GM21576 (cell line): ENCODE results near the gene IL4.
"Not testable (repeated sequence)": the region's sequence is repeated elsewhere in the genome, so short reads cannot be mapped to it uniquely, and the experiment has no call there.

ENCODE experiments used
- ATAC-seq: cut with Tn5 transposase; IDR thresholded peaks from one replicate; pipeline ENCODE4 v1.9.1; 2021; ENCODE audit warnings: mild to moderate bottlenecking, moderate library complexity; ENCODE audit not compliant: unreplicated experiment

IL4 gene

DNA sequence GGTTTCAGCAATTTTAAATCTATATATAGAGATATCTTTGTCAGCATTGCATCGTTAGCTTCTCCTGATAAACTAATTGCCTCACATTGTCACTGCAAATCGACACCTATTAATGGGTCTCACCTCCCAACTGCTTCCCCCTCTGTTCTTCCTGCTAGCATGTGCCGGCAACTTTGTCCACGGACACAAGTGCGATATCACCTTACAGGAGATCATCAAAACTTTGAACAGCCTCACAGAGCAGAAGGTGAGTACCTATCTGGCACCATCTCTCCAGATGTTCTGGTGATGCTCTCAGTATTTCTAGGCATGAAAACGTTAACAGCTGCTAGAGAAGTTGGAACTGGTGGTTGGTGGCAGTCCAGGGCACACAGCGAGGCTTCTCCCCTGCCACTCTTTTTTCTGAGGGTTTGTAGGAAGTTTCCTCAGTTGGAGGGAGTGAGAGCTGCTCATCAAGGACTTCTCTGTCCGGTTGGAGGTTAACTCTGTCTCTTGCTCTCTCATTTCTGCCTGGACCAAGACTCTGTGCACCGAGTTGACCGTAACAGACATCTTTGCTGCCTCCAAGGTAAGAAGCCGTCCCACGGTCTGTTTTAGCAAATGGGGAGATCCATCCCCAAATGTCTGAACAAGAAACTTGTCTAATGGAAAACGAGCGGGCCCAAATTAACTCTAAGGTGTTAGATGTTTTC, at the start of gene IL4:
Gene IL4, plus strand, starts transcription at position 51 of the 692 bp plus-strand sequence. Its CDS starts 62 bp downstream, at position 113.
- ATAC-seq: no peak

DNA sequence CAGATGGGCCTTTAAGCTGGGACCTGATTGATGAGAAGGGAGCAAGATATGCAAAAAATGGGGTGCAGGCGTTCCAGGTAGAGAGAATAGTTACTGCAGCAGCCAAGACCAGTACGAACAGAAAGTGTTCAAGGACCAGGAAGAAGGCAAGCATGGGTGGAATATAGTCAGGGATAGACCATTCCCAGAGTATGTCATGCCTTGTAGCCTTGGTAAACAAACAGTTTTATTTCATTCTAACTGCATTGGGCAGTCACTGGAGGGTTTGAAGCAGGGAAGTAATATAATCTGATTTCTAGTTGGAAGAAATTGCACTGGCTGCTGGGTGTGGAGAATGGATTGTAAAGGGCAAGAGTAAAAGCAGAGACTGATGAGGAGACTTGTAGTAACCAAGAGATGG, 46.3 kb upstream of the IL4 start:
- no peak for ATAC-seq

DNA sequence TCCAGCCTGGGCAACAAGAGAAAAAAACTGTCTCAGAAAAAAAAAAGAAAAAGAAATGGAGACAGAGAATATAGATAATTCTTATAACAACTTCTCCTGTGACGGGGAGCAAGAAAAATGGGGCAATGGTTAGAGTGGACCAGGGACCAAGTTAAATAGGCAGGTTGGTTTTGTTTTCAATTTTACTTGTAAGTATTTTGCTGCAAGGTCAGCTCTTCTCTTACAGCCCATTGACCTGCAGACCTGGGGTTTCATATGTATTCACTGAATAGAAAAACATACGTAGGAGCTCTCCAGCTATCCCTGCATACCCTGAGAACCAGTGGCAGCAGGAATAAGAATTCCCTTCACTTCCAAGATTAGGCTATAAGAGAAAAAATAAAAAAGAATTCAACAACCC, 45.0 kb upstream of the IL4 start:
- ATAC-seq: no peak

DNA sequence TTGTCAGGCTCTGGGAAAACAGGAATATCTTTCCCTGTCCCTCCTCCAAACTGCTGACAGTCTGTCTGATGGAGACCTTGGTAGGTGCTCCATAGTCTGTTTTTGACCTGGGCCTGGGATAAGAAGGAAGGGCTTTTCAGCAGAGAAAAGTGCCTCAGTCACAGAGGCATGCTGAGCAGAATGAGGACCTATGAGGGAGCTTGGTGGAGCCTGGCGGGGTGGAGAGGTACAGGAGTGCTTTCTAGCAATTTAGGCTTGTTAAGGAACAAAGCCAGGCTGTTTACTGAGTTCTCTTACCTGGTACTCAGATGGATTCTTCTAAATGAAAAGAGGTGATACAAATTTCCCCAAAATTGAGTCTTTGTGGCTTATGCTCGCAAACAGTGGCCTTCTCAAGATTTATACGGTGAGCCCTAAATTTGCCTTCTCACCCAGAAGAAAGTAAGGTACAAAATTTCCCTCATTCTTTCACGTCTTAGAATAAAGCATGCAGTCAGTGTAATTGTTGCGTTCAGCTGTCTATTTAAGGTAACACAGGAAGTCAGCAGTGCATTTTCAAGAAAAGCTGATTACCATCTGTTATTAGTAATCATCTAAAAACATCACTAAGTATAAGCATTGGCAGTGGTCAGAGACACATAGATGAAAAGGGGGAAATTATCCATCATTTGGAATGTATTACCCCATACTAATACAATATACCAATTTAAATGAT, 44.4 kb upstream of the IL4 start:
- peak; percentile 83 for ATAC-seq

DNA sequence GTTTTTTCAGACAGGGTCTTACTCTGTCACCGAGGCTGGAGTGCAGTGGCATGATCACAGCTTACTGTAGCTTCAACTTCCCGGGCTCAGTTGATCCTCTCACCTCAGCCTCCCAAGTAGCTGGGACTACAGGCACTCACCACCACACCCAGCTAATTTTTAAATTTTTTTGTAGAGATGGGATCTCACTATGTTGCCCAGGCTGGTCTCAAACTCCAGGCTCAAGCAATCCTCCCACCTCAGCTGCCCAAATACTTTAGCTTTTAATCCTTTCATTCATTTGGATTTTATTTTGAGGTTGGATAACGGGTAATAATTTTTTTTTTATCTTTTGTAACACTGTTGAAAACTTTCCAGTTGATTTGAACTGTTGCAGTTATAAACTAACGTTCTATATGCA, 40.2 kb upstream of the IL4 start:
- not testable (repeated sequence) for ATAC-seq

DNA sequence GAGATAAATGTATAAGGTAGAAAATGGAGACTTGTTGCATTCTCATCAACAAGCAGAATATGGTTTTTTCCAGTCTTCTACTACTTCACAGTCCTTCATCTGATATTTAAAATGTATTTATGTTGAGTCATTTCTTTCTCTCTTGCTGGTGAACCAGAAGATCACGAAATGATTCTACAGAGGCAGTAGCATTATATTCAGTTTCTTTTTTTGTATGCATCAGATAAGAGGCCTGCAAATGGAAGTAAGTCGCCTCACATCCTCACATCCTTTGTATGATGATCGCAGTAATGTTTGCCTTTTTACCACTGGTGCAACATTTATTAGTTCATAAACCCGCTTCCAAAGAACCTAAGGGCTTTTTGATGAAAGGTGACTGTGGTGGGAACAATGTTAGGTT, 37.9 kb upstream of the IL4 start:
- ATAC-seq: peak; percentile 33

DNA sequence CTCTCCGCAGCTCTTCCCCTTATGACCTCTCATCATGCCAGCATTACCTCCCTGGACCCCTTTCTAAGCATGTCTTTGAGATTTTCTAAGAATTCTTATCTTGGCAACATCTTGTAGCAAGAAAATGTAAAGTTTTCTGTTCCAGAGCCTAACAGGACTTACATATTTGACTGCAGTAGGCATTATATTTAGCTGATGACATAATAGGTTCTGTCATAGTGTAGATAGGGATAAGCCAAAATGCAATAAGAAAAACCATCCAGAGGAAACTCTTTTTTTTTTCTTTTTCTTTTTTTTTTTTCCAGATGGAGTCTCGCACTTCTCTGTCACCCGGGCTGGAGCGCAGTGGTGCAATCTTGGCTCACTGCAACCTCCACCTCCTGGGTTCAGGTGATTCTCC, 36.5 kb upstream of the IL4 start:
- no peak for ATAC-seq

DNA sequence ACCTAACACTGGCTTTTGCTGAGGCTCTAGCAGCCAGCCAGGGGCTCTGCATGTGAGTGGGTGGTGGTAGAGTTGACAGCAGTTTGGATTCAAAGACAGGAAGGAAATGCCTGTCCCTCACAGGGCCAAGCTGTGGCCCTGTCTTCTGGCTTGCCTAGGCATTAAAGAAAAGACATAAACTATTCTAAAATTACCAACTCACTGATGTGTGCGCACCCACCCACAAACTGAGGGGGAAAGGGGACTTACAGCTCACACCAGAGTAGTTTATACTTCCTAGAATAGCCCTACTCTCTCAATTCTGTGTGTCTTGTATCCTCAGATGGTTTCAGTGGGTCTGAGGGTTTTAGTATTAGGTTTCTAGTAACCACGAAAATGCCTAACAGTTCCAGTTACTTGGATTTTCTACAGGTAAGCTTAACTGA, 34.1 kb upstream of the IL4 start:
- peak; percentile 71 for ATAC-seq

DNA sequence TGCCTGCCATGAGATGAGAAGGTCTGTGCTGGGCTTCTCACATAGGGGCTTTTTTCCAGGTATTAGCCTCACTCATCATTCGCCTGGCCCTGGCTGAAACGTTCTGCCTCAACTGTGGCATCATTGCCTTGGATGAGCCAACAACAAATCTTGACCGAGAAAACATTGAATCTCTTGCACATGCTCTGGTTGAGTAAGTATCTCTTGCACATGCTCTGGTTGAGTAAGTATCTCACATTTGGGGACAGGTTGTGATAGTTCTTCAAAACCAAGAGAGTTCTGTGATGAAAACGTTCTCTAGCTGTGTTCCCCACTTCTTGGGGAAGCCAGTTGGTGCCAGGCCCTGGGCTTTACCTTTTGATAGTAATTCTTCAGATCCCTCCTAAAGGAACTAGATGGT, 33.2 kb upstream of the IL4 start:
- ATAC-seq: no peak

DNA sequence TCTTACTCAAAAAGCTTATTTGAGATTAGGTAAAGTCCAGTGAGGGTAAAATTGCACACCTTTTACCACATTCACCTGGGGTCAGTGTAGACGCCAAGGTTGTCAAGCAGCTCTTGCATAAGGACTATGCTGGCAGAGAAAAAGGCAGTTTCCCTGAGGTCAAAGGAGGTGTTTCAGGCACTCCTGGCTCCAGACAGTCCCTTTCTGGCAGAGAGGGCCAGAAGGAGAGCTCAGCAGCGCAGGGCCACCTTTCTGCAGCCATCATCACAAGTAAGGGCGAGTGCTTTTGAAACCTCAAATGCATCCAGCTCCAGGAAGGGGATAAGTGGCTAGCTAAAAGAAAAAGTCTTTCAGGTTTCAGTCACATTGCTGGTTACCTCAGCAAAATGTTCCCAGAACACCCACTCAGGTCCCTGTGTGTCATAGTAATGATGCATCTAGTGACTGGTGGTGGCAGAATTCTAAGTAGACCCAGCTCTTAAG, 32.5 kb upstream of the IL4 start:
- ATAC-seq: no peak

DNA sequence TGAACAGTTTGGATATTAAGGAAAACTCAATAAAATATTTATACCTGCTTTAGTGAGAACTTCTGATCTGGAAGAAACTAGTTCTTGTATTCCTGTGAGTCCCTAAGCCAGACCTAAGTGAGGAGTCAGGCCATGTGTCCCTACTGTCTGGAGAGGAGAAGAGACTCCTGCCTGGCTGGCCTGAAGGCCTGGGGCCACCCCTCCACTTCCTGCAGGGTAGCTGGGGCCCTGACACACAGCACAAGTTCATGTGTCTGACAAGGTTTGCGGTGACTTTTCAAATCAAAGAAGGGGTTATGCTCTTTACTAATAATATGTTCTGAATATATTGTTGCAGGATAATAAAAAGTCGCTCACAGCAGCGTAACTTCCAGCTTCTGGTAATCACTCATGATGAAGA, 31.9 kb upstream of the IL4 start:
- no peak for ATAC-seq

DNA sequence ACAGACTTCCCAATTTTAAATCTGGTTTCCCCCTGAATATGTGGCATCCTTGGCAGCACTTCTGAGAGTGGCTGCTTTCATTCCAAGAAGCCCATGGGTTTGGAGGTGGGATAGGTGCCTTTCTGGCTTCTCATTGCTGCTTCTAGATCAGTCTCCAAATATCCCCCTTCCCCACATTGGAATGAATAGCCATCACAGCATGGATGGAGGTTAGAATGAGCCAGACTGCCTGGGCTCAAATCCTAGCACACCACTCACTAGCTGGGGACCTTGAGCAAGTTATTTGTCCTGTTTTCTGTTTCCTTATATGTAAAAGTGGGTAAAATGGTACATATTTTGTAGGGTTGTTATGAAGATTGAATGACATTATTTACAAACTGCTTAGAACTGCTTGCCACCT, 29.6 kb upstream of the IL4 start:
- ATAC-seq: no peak

DNA sequence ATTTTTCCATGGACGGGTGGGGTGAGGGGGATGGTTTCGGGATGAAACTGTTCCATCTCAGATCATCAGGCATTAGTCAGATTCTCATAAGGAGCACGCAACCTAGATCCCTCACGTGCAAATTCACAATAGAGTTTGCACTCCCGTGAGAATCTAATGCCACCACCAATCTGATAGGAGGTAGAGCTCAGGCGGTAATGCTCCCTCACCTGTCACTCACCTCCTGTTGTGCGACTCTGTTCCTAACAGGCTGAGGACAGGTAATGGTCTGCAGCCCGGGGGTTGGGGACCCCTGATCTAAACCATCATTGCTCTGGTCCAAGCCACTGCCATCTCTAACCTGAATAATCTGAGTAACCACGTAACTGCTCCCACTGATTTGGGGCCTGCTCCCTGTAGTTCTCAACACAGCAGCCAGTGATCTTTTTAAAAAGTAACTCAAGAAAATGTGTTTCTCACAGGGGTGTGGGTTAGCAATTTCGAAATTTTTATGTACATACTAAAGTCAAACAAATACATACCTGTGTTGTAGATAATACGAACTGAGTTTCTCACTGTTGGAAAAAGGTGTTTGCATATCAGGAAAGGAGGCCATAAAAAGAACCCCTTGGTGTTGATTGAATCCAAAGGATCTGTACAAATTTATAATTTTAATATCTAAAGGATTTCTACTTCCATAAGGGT, 27.1 kb upstream of the IL4 start:
- no peak for ATAC-seq

DNA sequence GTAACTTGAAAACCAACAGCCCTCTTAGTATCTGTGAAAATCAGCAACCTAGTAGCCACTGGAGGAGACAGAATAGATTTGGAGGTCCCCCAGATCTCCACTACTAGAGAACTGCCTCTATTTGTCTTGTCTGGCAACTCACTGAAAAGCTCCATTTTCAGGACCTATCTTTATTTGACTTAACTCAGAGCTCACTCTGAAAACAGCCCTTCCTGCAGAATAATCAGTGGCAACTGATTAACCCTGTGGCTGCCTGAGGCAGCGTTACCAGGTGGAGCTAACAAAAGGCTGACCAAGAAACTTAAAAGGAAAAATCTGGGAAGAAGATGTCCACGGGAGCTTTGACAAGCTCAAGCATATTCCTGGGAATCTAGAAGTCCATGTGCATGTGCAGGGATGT, 26.3 kb upstream of the IL4 start:
- no peak for ATAC-seq

DNA sequence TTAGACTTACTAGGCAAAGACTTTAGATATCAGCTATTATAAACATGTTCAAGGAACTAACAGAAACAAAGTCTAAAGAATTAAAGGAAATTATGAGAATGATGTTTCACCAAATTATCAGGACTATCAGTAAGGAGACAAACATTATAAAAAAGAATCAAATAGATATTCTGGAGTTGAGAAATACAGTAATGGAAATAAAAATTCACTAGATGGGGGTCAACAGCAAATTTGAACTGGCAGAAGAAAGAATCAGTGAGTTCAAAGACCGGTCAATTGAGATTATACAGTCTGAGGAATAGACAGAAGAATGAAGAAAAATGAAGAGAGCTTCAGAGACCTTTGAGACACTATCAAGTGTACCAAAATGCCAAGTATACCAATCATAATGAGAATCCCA, 25.4 kb upstream of the IL4 start:
- no peak for ATAC-seq

DNA sequence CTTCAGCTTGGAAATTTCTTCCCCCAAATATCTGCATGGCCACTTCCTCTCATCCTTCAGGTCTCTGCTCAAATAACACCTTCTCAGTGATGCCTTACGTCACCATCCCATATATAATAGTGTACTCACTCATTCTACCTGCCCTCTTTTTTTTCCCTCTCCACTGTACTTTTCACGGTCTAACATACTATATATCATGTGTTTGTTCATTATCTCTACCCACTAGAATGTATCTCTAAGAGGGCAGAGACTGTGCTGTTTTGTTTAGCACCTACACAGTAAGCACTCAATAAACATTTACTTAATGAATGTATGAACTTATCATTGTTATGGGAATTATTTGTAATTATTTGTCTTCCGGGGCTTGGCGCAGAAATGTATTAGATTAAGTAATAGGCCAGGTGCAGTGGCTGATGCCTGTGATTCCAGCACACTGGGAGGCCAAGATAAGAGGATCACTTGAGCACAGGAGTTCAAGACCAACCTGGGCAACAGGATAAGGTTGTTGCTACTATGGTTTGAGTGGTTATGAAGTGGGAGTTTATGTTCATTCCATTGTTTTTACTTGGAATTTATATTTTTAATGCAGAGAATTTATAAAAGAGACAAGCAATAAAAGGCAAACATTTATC, 21.8 kb upstream of the IL4 start:
- ATAC-seq: no peak

DNA sequence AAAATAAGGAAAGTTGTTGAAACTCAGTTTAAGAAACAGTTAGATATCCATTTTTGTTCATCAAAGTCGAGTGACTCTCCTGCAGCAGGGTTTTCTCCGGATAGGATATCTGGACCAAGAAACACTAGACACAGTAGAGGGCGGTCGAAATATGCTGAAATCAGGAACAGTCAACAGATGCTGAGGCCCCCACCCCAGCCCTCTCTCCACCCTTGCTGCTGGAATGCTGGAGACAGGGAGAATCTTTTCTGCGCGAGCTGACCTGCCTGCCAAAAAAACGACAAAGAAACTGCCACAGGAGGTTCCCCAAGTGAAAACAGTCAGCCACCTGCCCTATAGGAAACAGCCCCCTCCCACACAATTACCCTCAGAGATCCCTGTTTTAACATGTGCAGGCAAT, 20.1 kb upstream of the IL4 start:
- no peak for ATAC-seq

DNA sequence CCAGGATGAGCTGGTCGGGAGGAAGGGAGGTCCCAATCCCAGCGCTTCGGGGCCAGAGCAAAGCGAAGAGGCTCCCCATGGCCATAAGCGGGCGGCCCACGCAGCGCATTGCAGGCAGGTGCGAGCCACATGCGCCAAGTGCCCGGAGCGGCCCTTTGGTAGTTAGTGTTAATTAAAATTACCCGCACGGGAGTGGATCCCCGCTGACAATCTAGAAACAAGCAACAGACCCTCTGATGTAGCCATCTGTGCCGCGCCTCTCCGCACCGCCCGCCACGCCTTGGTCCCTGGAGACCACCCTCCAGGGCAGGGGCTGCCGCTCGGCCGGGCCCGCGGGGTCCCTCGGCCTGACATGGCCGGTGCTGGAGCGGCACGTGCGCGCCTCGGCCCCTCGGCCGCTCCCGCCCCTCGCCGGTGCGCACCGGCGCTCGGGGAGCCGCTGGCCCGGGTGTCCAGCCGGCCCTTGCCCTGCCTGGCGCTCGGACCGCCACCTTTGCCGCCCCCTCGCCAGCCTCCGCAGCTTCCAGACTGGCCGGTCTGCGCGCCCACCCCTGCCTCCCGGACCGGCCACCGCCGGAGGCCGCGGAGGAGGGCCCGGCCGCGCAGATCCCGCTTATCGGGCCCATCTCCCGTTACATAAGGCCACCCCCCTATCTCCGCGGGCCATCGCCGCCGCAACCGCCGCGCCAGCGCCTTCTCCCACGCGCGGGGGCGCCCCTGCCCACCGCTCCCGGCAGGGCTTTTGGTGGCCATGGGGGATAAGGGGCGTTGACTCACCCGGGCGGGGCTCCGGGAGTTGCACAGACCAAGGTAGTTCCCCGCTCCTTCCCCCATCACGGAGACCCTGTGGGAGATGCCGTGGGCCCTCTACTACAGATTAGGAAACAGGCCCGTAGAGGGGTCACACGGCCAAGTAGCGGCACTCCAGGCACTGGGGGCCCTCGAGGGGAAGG, 17.7 kb upstream of the IL4 start:
- no peak for ATAC-seq

DNA sequence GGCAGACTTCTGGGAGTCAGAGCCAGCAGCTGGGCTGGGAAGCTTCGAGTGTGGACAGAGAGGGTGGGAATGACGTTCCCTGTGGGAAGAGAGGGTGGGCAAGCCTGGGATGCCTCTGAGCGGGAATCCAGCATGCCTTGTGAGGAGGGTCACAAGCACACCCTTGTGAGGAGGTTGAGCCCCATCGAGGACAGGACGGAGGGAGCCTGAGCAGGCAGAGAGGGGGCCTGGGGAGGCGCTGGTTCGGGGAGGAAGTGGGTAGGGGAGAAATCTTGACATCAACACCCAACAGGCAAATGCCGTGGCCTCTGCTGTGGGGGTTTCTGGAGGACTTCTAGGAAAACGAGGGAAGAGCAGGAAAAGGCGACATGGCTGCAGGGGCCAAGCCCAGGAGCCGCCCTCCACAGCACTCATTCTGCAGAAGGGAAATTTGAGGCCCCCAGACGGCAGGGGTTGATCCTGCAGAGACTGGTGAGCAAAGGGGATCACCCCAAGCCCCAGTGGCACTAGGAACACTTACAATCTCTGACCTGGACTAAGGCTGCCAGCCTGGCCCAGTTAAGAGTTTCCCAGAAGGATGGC, 16.9 kb upstream of the IL4 start:
- ATAC-seq: no peak
